ENCODE data around the gene CDIPT. TPM values are rescaled to one million over a fixed set of nuclear protein-coding genes. Genes with fewer than 3 reads are reported as not detected.
"Not testable (repeated sequence)": the region's sequence is repeated elsewhere in the genome, so short reads cannot be mapped to it uniquely, and the experiment has no call there.

CDIPT gene
- total RNA-seq, 2 donors from 2014 or later = 92.1 to 107 TPM

DNA sequence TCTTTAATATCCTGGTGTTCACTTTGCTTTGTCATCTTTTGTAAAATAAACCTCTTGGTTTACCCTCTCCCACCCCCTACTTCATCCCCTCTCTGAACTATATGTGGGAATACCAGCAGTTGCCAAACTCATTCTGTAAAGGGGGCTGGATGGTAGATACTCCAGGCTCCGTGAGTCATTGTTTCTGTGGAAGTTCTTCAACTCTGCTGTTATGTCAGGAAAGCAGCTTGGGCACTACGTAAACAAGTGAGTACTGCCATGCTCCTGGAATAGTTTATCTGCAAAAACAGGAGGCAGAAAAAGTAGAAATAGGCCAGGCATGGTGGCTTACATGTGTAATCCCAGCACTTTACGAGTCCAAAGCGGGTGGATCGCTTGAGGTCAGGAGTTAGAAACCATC lies 25.2 kb downstream of the CDIPT start:
- Histone ChIP-seq H3K27me3 (replicated peaks; ENCODE audit: insufficient read depth) (no peaks in the 10 kb centered on the region), H3K36me3 (peaks cover 60% of the 10 kb centered on the region), H3K4me3 (no peak overlapping the region), H3K9me3 (no peaks in the 10 kb centered on the region), H3K27ac (no peak overlapping the region), H3K4me1 (ENCODE audit: control insufficient read depth in 1 of 2, low read depth in 2 of 2) (no peaks in the 10 kb centered on the region)
- no peak for ATAC-seq (ENCODE audit: insufficient number of reproducible peaks, low FRiP score, low read depth)
- no peak for DNase-seq (ENCODE audit: low spot score)
- no peak for TF ChIP-seq CTCF (IDR thresholded peaks at IDR 0.05)

GRCh38 chr16:29836623-29837022 lies 26.4 kb downstream of the CDIPT start:
- ATAC-seq (ENCODE audit: insufficient number of reproducible peaks, low FRiP score, low read depth) (no peak), DNase-seq (ENCODE audit: low spot score) (no peak)
- Histone ChIP-seq H3K27me3 (replicated peaks; ENCODE audit: insufficient read depth) (no peaks in the 10 kb centered on the region), H3K9me3 (no peaks in the 10 kb centered on the region), H3K27ac (no peak overlapping the region), H3K4me1 (ENCODE audit: control insufficient read depth in 1 of 2, low read depth in 2 of 2) (no peaks in the 10 kb centered on the region), H3K36me3 (peaks cover 62% of the 10 kb centered on the region), H3K4me3 (no peak overlapping the region)
- no peak for TF ChIP-seq CTCF (IDR thresholded peaks at IDR 0.05)

GRCh38 chr16:29835926-29836325 lies 27.1 kb downstream of the CDIPT start:
- Histone ChIP-seq H3K36me3 (peaks cover 62% of the 10 kb centered on the region), H3K27me3 (replicated peaks; ENCODE audit: insufficient read depth) (no peaks in the 10 kb centered on the region), H3K4me1 (ENCODE audit: control insufficient read depth in 1 of 2, low read depth in 2 of 2) (no peaks in the 10 kb centered on the region), H3K9me3 (no peaks in the 10 kb centered on the region), H3K27ac (no peak overlapping the region), H3K4me3 (no peak overlapping the region)
- DNase-seq (ENCODE audit: low spot score) (no peak), ATAC-seq (ENCODE audit: insufficient number of reproducible peaks, low FRiP score, low read depth) (no peak)
- no peak for TF ChIP-seq CTCF (IDR thresholded peaks at IDR 0.05)

GRCh38 chr16:29834079-29834478 lies 28.9 kb downstream of the CDIPT start:
- H3K36me3 ChIP-seq = peaks cover 58% of the 10 kb centered on the region
- DNase-seq (ENCODE audit: low spot score) (no peak), ATAC-seq (ENCODE audit: insufficient number of reproducible peaks, low FRiP score, low read depth) (no peak)
- H3K9me3 ChIP-seq = no peaks in the 10 kb centered on the region
- no peak for TF ChIP-seq CTCF (IDR thresholded peaks at IDR 0.05)
- H3K4me3 ChIP-seq = no peak overlapping the region
- no peaks in the 10 kb centered on the region for H3K27me3 ChIP-seq (replicated peaks; ENCODE audit: insufficient read depth)
- H3K4me1 ChIP-seq (ENCODE audit: control insufficient read depth in 1 of 2, low read depth in 2 of 2) = no peaks in the 10 kb centered on the region
- H3K27ac ChIP-seq = no peak overlapping the region

GRCh38 chr16:29833219-29833618 lies 29.8 kb downstream of the CDIPT start:
- not testable (repeated sequence) for H3K27ac ChIP-seq; H3K27me3 ChIP-seq (replicated peaks; ENCODE audit: insufficient read depth); H3K4me1 ChIP-seq (ENCODE audit: control insufficient read depth in 1 of 2, low read depth in 2 of 2); ATAC-seq (ENCODE audit: insufficient number of reproducible peaks, low FRiP score, low read depth); DNase-seq (ENCODE audit: low spot score); H3K4me3 ChIP-seq; H3K9me3 ChIP-seq
- peaks cover 58% of the 10 kb centered on the region for H3K36me3 ChIP-seq

GRCh38 chr16:29831490-29831889 lies 31.5 kb downstream of the CDIPT start:
- no peak for TF ChIP-seq CTCF (IDR thresholded peaks at IDR 0.05)
- no peak overlapping the region for H3K4me3 ChIP-seq
- H3K36me3 ChIP-seq = peaks cover 44% of the 10 kb centered on the region
- DNase-seq (ENCODE audit: low spot score) (no peak), ATAC-seq (ENCODE audit: insufficient number of reproducible peaks, low FRiP score, low read depth) (no peak)
- H3K9me3 ChIP-seq = no peaks in the 10 kb centered on the region
- peaks cover 4 to 5% of the 10 kb centered on the region in 2 donors for H3K4me1 ChIP-seq (ENCODE audit: control insufficient read depth in 1 of 2, low read depth in 2 of 2)
- no peak overlapping the region for H3K27ac ChIP-seq
- H3K27me3 ChIP-seq (replicated peaks; ENCODE audit: insufficient read depth) = no peaks in the 10 kb centered on the region

All from thoracic aorta (tissue), 2 donors.